ENCODE measurements around the gene EPB41. TPM values are rescaled to one million over a fixed set of nuclear protein-coding genes. Genes with fewer than 3 reads are reported as not detected.

Gene EPB41
- total and polyA plus RNA-seq, 9 of the 15 experiments (the other 6 are each of a cell fraction or from before 2014, with no cell fraction given): 3.7 to 213 (median 141) TPM

DNA sequence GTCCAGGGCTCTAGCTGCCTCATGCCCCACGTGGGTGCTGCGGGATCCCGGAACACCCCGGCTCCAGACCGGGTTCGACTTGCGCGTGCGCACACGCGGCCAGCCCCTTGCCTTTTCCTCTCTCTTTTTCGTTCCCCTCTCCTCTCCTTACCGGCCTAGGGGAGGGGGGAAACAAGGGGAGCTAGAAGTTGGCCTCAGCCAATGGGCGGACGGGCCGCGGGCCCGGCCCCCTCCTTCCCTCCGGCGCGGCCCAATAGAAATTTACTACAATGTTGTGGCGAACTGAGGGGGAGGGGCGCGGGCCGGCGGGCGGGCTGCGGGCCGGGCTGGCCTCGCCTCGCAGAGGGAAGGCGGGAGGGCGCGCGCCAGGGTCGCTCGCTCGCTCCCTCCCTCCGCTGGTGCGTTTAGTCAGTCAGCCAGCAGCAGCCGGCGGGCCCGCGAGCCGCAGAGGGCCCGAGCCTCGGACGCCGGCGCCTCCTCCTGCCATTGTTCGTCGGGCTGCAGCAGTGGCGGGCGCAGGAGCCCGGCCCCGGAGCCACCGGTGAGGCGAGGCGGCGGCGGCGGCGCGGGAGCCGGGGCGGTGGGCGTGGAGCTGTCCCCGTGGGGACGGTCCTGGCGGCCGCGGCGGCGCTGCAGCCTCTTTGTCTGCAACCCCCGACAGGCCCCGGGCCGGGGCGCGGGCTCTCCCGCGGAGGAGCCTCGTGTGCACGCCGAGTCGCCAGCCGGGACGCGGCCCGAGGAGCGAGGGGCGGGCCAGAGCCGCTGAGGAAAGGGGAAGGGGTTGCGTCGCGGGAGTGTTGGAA lies at the start of gene EPB41 (continued):
- no peak for TF ChIP-seq CHD7 (IDR thresholded peaks at IDR 0.05; ENCODE audit: low read depth, low read length)
- TF ChIP-seq CC2D1A (IDR thresholded peaks at IDR 0.05): no peak
- TF ChIP-seq TAF9B (IDR thresholded peaks at IDR 0.05; ENCODE audit: partially characterized antibody): no peak
- TF ChIP-seq TAF15 (IDR thresholded peaks at IDR 0.05; ENCODE audit: low read depth, low read length): no peak
- TF ChIP-seq TAL1 (IDR thresholded peaks at IDR 0.05): no peak
- no peak for TF ChIP-seq HMBOX1 (IDR thresholded peaks at IDR 0.05)
- no peak for TF ChIP-seq BCL6 (CRISPR knock-in tag; IDR thresholded peaks at IDR 0.05)
- no peak for TF ChIP-seq GTF2A2 (tag; IDR thresholded peaks at IDR 0.05)
- TF ChIP-seq FOXA3 (CRISPR knock-in tag; conservative IDR thresholded peaks at IDR 0.05 in 1 of 2, IDR thresholded peaks at IDR 0.05 in 1 of 2): peak in 1 of 2 experiments; percentile 14; a peak in 1 of 4 replicates
- TF ChIP-seq MTA1 (IDR thresholded peaks at IDR 0.05; ENCODE audit: borderline replicate concordance): no peak
- TF ChIP-seq ZNF79 (CRISPR knock-in tag; IDR thresholded peaks at IDR 0.05; ENCODE audit: low read depth): no peak
- TF ChIP-seq NCOR1 (IDR thresholded peaks at IDR 0.05): no peak; the same call in 1 of the 2 replicates
